ENCODE results near the gene FARS2.
"Not testable (repeated sequence)": the region's sequence is repeated elsewhere in the genome, so short reads cannot be mapped to it uniquely, and the experiment has no call there.

Gene FARS2

DNA sequence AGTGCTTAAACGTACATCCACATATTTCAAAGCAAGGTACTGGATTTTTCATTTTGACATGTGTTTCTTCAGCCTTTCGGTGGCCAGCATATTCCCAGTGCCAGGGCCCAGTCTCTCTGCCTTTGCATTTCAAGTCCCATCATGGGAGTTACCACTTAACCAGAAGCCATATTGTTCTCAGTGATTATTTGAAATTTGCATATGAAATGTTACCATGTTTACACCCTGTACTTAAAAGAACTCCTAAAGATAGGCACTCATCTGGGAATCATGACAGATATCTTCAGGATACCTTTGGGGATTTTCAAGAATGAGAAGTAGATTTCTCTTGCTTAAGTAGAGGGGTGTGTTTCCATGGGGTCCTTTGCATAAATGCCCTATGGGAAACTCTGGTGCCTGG lies 377.9 kb downstream of the FARS2 start:
- H3K4me3 ChIP-seq (ENCODE audit: low read length): no peak overlapping the region
- H3K4me1 ChIP-seq (ENCODE audit: control insufficient read depth, insufficient read depth, low read length): no peaks in the 10 kb centered on the region
- no peak overlapping the region for H3K9ac ChIP-seq (ENCODE audit: low read length)
- H3K27ac ChIP-seq (ENCODE audit: low read depth, low read length): no peak overlapping the region
- no peaks in the 10 kb centered on the region for H3K27me3 ChIP-seq (ENCODE audit: control insufficient read depth, insufficient read depth, low read length)
- no peaks in the 10 kb centered on the region for H3K36me3 ChIP-seq (ENCODE audit: control insufficient read depth, insufficient read depth, low read length)

DNA sequence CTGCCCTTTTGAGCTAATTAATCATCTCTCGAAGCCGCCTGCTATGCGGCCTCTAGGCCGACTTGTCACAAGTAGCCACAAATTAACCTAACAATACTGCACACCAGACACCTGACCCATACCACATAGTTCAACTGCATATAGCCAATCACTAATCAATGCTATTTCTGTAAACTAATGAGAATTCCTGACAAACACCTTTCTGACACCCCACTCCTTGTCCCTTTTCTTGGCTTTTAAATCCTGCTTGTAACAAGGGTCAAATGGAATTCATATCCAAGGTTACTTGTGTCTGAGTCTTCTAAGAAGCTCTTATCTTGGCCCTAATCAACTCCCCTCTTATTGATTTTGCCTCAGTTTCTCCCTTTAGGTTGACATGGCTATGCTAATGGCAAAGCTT lies 379.3 kb downstream of the FARS2 start:
- Histone ChIP-seq H3K27ac (ENCODE audit: low read depth, low read length) (no peak overlapping the region), H3K4me3 (ENCODE audit: low read length) (no peak overlapping the region), H3K27me3 (ENCODE audit: control insufficient read depth, insufficient read depth, low read length) (no peaks in the 10 kb centered on the region), H3K4me1 (ENCODE audit: control insufficient read depth, insufficient read depth, low read length) (no peaks in the 10 kb centered on the region), H3K9ac (ENCODE audit: low read length) (no peak overlapping the region), H3K36me3 (ENCODE audit: control insufficient read depth, insufficient read depth, low read length) (no peaks in the 10 kb centered on the region)

DNA sequence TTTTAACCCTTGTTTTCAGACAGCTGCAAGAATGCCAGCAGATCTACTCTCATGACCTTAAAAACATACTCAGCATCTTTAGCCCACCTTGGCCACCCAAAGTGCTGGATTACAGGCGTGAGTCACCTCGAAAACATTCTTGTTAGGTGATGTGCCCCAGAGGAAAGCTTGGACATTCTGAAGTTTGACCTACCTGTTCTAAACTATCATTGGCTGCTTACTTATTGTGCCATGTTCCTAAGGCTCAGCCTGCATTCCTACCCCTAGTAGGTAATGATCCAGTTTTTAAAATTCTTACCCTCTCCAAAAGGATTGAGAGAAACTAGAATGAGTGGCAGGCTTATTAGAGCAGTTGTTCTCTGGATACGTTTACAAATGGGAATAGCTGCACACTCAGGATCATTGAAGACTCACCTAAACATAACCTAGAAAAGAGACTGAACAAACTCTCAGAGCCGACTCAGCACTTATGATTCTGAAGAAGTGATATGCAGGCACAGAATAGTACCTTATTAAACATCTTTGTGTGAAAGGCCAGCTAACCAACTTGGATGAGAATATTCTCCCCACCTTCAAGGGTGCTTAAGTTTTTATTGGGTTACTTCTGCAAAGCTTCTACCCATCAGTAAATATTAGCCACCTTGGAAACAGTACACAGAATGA lies 383.3 kb downstream of the FARS2 start:
- Histone ChIP-seq H3K9ac (ENCODE audit: low read length) (no peak overlapping the region), H3K4me3 (ENCODE audit: low read length) (no peak overlapping the region), H3K36me3 (ENCODE audit: control insufficient read depth, insufficient read depth, low read length) (no peaks in the 10 kb centered on the region), H3K27ac (ENCODE audit: low read depth, low read length) (no peak overlapping the region), H3K27me3 (ENCODE audit: control insufficient read depth, insufficient read depth, low read length) (no peaks in the 10 kb centered on the region), H3K4me1 (ENCODE audit: control insufficient read depth, insufficient read depth, low read length) (no peaks in the 10 kb centered on the region)

DNA sequence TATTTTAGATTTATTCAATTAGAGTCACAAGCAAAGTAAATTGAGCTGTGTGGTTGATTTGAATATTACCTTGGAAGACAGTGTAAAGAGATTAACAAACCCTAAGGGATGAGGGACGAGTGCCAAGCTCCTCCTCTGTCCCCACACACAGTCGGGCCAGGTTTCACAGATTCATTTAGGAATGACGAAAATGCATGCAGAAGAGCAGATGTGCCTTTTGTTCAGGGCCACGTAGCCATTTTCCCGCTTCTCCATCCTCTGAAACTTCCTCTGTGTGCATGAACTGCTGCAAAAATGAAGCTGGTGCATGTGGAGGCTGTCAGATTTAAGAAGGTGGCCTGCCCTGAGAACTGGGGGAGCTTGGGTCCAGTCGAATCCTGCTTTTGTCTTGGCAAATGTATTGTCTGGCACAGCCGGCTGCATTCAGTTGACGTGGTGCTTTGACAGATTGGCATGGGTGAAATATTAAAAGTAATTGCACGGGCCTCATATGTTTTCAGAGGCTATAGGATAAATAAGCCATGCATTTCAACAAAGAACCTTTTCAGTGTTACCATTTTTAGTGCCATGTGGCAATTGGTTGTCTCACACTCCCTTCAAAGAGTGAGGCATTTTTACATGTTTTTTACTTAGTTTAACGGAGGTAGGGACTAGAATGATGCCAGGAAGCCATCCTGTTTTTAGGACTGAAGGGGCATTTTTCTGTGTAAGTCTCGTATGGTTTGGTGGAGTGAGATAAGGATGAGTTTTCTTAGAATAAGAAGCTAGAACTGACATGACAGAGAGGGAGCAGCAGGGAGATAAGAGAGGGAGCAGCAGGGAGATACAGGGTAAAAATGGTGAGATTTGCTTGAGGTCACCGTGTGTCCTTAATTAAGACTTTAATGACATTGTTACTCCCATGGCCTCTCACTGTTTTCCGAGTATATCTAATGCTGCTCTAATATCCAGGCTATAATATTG lies 384.3 kb downstream of the FARS2 start:
- Histone ChIP-seq H3K4me3 (ENCODE audit: low read length) (no peak overlapping the region), H3K27ac (ENCODE audit: low read depth, low read length) (no peak overlapping the region), H3K27me3 (ENCODE audit: control insufficient read depth, insufficient read depth, low read length) (no peaks in the 10 kb centered on the region), H3K36me3 (ENCODE audit: control insufficient read depth, insufficient read depth, low read length) (no peaks in the 10 kb centered on the region), H3K9ac (ENCODE audit: low read length) (no peak overlapping the region), H3K4me1 (ENCODE audit: control insufficient read depth, insufficient read depth, low read length) (no peaks in the 10 kb centered on the region)

DNA sequence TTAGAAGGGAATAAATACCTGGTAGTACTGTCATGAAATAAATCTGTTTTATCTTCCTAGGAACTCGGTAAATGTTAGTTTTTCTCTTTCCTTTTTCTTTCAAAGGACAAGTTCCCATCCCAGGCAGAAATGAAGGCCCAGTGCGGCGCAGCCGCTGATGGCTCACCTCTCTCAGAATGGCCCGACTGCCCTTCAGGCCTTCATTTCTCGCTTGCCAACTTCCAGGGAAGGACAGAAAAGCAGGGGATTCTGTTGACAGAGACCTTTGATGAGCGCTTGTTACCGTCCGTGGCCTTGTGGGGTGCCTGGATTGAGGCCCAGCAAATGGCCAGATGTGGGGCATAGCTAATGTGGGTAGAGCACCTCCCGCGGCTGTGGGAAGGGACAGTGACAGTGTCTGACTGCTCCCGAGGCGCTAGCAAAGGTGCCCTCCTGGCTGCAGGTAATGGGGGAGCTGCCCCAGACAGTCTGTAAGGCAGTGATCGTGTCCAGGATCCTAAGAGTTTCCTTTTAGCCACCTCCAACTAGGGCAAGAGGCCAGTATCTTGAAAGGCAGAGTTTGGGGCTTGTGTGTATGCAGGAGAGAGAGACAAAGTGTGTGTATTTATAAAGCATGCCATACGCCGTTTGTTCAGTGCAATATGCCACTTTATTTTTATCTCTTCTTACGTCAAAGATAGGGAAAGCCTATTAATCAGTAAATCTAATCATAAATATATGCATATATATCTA lies 391.3 kb downstream of the FARS2 start:
- no peaks in the 10 kb centered on the region for H3K27me3 ChIP-seq (ENCODE audit: control insufficient read depth, insufficient read depth, low read length)
- no peak overlapping the region for H3K27ac ChIP-seq (ENCODE audit: low read depth, low read length)
- no peaks in the 10 kb centered on the region for H3K4me1 ChIP-seq (ENCODE audit: control insufficient read depth, insufficient read depth, low read length)
- no peak overlapping the region for H3K4me3 ChIP-seq (ENCODE audit: low read length)
- no peaks in the 10 kb centered on the region for H3K36me3 ChIP-seq (ENCODE audit: control insufficient read depth, insufficient read depth, low read length)
- no peak overlapping the region for H3K9ac ChIP-seq (ENCODE audit: low read length)

DNA sequence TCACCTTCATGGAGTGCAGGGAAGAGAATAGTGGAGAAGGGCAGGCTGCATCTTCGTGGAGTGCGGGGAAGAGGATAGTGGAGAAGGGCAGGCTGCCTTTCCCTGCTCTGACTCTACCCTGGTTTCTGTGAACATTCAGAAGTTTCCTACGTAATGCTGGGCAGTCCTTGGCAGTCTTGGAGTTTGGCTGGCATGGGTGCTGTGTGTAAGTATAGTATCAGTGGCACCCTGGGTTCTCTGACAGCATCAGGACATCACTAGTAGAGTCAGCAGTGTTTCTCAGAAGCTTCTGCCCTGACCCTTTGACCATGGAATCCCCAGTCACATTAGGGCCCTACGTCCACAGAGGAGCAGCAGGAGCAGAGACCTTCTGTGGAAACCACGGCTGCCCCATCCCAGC lies 392.5 kb downstream of the FARS2 start:
- Histone ChIP-seq H3K9ac (ENCODE audit: low read length) (no peak overlapping the region), H3K36me3 (ENCODE audit: control insufficient read depth, insufficient read depth, low read length) (no peaks in the 10 kb centered on the region), H3K4me3 (ENCODE audit: low read length) (no peak overlapping the region), H3K27ac (ENCODE audit: low read depth, low read length) (no peak overlapping the region), H3K4me1 (ENCODE audit: control insufficient read depth, insufficient read depth, low read length) (no peaks in the 10 kb centered on the region), H3K27me3 (ENCODE audit: control insufficient read depth, insufficient read depth, low read length) (no peaks in the 10 kb centered on the region)

DNA sequence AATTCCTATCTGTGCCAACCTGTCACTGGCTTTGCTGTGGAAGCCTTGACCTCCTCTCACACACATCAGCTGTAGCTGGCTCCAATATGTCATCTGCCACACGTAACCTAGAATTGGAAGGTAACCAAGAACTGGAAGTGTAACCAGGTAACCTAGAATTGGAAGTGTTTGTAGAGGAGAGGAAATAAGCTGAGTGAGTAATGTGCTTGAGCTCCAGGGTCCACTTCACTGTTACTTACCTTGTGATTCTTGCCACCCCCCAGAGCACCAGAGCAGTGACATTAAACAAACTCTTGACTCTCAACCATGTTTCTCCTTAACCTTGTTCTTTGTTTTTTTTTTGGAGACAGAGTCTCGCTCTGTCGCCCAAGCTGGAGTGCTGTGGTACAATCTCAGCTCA lies 394.9 kb downstream of the FARS2 start:
- Histone ChIP-seq H3K27ac (ENCODE audit: low read depth, low read length) (no peak overlapping the region), H3K27me3 (ENCODE audit: control insufficient read depth, insufficient read depth, low read length) (no peaks in the 10 kb centered on the region), H3K9ac (ENCODE audit: low read length) (no peak overlapping the region), H3K4me3 (ENCODE audit: low read length) (no peak overlapping the region), H3K4me1 (ENCODE audit: control insufficient read depth, insufficient read depth, low read length) (no peaks in the 10 kb centered on the region), H3K36me3 (ENCODE audit: control insufficient read depth, insufficient read depth, low read length) (no peaks in the 10 kb centered on the region)

DNA sequence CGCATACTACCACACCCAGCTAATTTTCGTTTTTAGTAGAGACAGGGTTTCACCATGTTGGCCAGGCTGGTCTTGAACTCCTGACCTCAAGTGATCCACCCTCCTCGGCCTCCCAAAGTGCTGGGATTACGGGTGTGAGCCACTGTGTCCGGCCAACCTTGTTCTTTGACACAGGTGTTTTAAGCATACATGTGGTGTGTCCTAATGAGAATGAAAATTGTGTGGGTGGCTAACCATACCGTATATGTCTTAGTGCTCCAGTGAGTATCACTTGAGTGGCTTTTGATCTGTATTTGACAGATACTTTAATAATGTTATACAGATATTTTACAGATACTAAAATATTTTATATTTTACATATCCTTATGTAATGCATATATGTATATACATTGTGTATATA lies 395.4 kb downstream of the FARS2 start:
- H3K27ac ChIP-seq (ENCODE audit: low read depth, low read length); H3K4me1 ChIP-seq (ENCODE audit: control insufficient read depth, insufficient read depth, low read length); H3K9ac ChIP-seq (ENCODE audit: low read length); H3K36me3 ChIP-seq (ENCODE audit: control insufficient read depth, insufficient read depth, low read length); H3K4me3 ChIP-seq (ENCODE audit: low read length); H3K27me3 ChIP-seq (ENCODE audit: control insufficient read depth, insufficient read depth, low read length): not testable (repeated sequence)

DNA sequence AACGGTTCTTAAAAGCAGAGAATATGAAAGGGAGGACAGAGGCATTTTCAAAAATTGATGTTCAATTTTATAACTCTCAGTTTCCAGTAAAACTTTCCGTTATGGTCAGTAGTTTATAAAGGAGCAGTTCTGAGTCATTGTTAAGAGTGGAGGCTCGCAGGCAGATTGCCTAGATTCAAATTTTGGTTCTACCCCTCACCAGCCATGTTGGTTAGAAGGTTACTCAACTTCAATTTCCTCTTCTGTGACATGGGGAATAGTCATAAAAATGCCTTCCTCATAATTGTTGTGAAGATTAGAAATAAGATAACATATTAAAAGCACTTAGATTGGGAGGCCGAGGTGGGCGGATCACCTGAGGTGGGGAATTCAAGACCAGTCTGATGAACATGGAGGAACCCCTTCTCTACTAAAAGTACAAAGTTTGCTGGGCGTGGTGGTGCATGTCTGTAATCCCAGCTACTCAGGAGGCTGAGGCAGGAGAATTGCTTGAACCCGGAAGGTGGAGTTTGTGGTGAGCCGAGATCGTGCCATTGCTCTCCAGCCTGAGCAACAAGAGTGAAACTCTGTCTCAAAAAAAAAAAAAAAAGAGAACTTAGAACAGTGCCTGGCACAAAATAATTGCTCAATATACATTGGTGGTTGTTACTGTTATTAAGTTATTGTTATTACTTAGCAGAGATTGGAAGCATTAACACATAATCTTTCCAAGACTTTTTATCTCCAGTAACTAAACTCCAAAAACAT lies 396.5 kb downstream of the FARS2 start:
- Histone ChIP-seq H3K4me1 (ENCODE audit: control insufficient read depth, insufficient read depth, low read length) (no peaks in the 10 kb centered on the region), H3K36me3 (ENCODE audit: control insufficient read depth, insufficient read depth, low read length) (no peaks in the 10 kb centered on the region), H3K4me3 (ENCODE audit: low read length) (no peak overlapping the region), H3K27ac (ENCODE audit: low read depth, low read length) (no peak overlapping the region), H3K27me3 (ENCODE audit: control insufficient read depth, insufficient read depth, low read length) (no peaks in the 10 kb centered on the region), H3K9ac (ENCODE audit: low read length) (no peak overlapping the region)

DNA sequence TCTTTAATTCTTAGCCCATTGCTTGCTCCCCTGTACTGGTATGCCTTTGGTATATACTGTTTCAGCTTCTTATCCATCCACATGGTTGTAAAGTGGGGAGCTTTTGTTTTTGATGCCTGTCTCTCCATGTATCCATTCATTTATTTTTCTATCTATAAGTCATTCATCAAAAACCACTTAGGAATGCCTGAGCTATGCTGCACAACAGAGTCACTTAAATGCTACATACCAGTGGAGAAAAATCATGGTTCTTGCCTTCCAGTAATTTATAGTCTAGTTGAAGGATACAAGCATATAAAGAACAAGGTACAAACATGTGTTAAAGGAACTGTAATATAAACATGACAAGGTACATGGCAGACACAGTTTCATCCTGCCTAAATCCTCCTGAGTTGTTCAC lies 398.2 kb downstream of the FARS2 start:
- Histone ChIP-seq H3K27me3 (ENCODE audit: control insufficient read depth, insufficient read depth, low read length) (no peaks in the 10 kb centered on the region), H3K36me3 (ENCODE audit: control insufficient read depth, insufficient read depth, low read length) (no peaks in the 10 kb centered on the region), H3K4me1 (ENCODE audit: control insufficient read depth, insufficient read depth, low read length) (no peaks in the 10 kb centered on the region), H3K27ac (ENCODE audit: low read depth, low read length) (no peak overlapping the region), H3K4me3 (ENCODE audit: low read length) (no peak overlapping the region), H3K9ac (ENCODE audit: low read length) (no peak overlapping the region)

DNA sequence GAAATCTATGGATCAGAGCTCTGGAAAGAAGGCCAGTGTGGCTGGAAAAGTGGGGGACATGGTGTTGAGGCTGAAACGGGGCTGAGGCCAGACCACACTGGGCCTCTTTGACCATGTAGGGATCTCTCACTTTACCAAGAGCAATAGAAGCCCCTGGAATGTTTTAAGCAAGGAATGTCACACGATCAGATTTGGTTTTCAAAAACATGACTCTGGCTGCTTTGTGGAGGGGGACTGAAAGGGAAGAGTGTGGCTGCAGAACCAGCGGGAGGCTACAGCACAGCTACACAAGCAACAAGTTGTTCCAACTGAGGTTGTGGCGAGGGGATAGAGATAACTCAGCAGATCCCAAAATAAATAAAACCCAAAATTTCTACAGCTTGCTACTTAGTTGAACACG lies 399.5 kb downstream of the FARS2 start:
- no peak overlapping the region for H3K27ac ChIP-seq (ENCODE audit: low read depth, low read length)
- no peaks in the 10 kb centered on the region for H3K36me3 ChIP-seq (ENCODE audit: control insufficient read depth, insufficient read depth, low read length)
- no peak overlapping the region for H3K9ac ChIP-seq (ENCODE audit: low read length)
- H3K4me3 ChIP-seq (ENCODE audit: low read length): no peak overlapping the region
- no peaks in the 10 kb centered on the region for H3K4me1 ChIP-seq (ENCODE audit: control insufficient read depth, insufficient read depth, low read length)
- H3K27me3 ChIP-seq (ENCODE audit: control insufficient read depth, insufficient read depth, low read length): no peaks in the 10 kb centered on the region

DNA sequence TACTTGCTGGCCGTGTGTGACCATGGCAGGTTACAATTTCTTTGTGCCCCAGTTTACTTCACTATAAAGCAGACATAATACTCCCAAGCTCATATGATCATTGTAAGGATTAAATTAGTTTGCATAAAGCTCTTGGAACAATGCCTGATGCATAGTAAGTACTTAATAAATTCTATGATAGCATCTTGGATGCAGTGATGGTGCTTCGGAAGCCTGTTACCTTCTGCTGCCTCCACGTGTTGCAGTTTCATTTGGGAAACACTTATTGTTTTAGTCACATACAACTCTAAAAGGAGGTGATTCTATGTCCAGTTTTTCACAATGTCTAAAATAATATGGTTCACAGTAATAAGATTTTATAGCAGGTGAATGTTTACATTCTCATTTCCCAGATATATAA lies 401.5 kb downstream of the FARS2 start:
- H3K4me3 ChIP-seq (ENCODE audit: low read length): no peak overlapping the region
- H3K4me1 ChIP-seq (ENCODE audit: control insufficient read depth, insufficient read depth, low read length): no peaks in the 10 kb centered on the region
- H3K36me3 ChIP-seq (ENCODE audit: control insufficient read depth, insufficient read depth, low read length): no peaks in the 10 kb centered on the region
- H3K27me3 ChIP-seq (ENCODE audit: control insufficient read depth, insufficient read depth, low read length): no peaks in the 10 kb centered on the region
- no peak overlapping the region for H3K9ac ChIP-seq (ENCODE audit: low read length)
- H3K27ac ChIP-seq (ENCODE audit: low read depth, low read length): no peak overlapping the region

All from rectal smooth muscle tissue (tissue), 1 donor.